HG02840 (cell line): ENCODE data around the gene RTEL1.
A peak's percentile ranks its signal among the peaks of the same experiment; 100 is the strongest.

Experiments used
- ATAC-seq: cut with Tn5 transposase; IDR thresholded peaks from one replicate; pipeline ENCODE4 v1.9.1; 2021; ENCODE audit warnings: mild to moderate bottlenecking, moderate library complexity, moderate number of reproducible peaks; ENCODE audit not compliant: unreplicated experiment, low FRiP score

RTEL1 gene

GRCh38 chr20:63735859-63736718 lies 78.0 kb downstream of the RTEL1 start, which contains the start of gene LIME1:
LIME1 (plus strand) TSS chr20:63736664; CDS start chr20:63737550, 886 bp downstream.
- no peak for ATAC-seq

GRCh38 chr20:63736893-63737694 lies 79.0 kb downstream of the RTEL1 start:
- ATAC-seq: no peak

- no peak for ATAC-seq
These were observed 79.5 kb downstream of the RTEL1 start for GRCh38 chr20:63737695-63737944.

- no peak for ATAC-seq
These were observed 80.0 kb downstream of the RTEL1 start for GRCh38 chr20:63737945-63738686.

- ATAC-seq: no peak
These were observed 80.6 kb downstream of the RTEL1 start for GRCh38 chr20:63738687-63739129.

- peak; percentile 51 for ATAC-seq
These were observed 81.3 kb downstream of the RTEL1 start, which contains the start of gene SLC2A4RG for GRCh38 chr20:63739130-63740069. SLC2A4RG (plus strand) TSS chr20:63739776; CDS start chr20:63739913, 137 bp downstream.

- peak; percentile 17 for ATAC-seq
These were observed 82.0 kb downstream of the RTEL1 start for GRCh38 chr20:63740070-63740626.

GRCh38 chr20:63740627-63741353 lies 82.7 kb downstream of the RTEL1 start:
- no peak for ATAC-seq

GRCh38 chr20:63741354-63741675 lies 83.2 kb downstream of the RTEL1 start:
- ATAC-seq: no peak

- ATAC-seq: no peak
These were observed 83.7 kb downstream of the RTEL1 start for GRCh38 chr20:63741676-63742380.

GRCh38 chr20:63742381-63743024 lies 84.4 kb downstream of the RTEL1 start:
- no peak for ATAC-seq

GRCh38 chr20:63743210-63743970 lies 85.3 kb downstream of the RTEL1 start:
- no peak for ATAC-seq

GRCh38 chr20:63744158-63744557 lies 86.0 kb downstream of the RTEL1 start:
- ATAC-seq: no peak

GRCh38 chr20:63744574-63745423 lies 86.7 kb downstream of the RTEL1 start:
- no peak for ATAC-seq

GRCh38 chr20:63745424-63745805 lies 87.3 kb downstream of the RTEL1 start:
- ATAC-seq: no peak
